GM18526 (cell line): ENCODE results near the gene GALNS.

Source experiments
- POLR2A ChIP-seq: IDR thresholded peaks from 3 replicates; pipeline ENCODE4 v1.6.1; 2011; ENCODE audit not compliant: insufficient read length; ENCODE audit errors: extremely low read depth

GALNS gene

GRCh38 chr16:88783391-88784073 lies 73.2 kb downstream of the GALNS start:
- TF ChIP-seq POLR2A: no peak

GRCh38 chr16:88782454-88783390 lies 74.0 kb downstream of the GALNS start:
- no peak for TF ChIP-seq POLR2A

GRCh38 chr16:88781140-88782077 lies 75.3 kb downstream of the GALNS start:
- peak; percentile 50 for TF ChIP-seq POLR2A

- TF ChIP-seq POLR2A: no peak
These were observed 76.3 kb downstream of the GALNS start for GRCh38 chr16:88780142-88781062.

- TF ChIP-seq POLR2A: no peak
These were observed 77.2 kb downstream of the GALNS start for GRCh38 chr16:88779406-88780141.

- no peak for TF ChIP-seq POLR2A
These were observed 78.1 kb downstream of the GALNS start for GRCh38 chr16:88778541-88779065.

- TF ChIP-seq POLR2A: no peak
These were observed 78.5 kb downstream of the GALNS start for GRCh38 chr16:88778271-88778525.

GRCh38 chr16:88777471-88778270 lies 79.1 kb downstream of the GALNS start:
- TF ChIP-seq POLR2A: no peak

- no peak for TF ChIP-seq POLR2A
These were observed 80.9 kb downstream of the GALNS start for GRCh38 chr16:88775825-88776224.

- TF ChIP-seq POLR2A: no peak
These were observed 82.0 kb downstream of the GALNS start for GRCh38 chr16:88774544-88775393.

- no peak for TF ChIP-seq POLR2A
These were observed 82.9 kb downstream of the GALNS start for GRCh38 chr16:88773812-88774291.
